DMS53 treated with DMSO at 0.1 percent for 48 hours (cell line): ENCODE results near the gene GJC2.
"Not testable (repeated sequence)": the region's sequence is repeated elsewhere in the genome, so short reads cannot be mapped to it uniquely, and the experiment has no call there.

Experiments used
- DNase-seq: peaks from one replicate; lab custom pipeline; 2025; ENCODE audit not compliant: unreplicated experiment; lab: John Stamatoyannopoulos, UW

Gene GJC2

GRCh38 chr1:228184152-228184551 is 34.4 kb downstream of the GJC2 start:
- DNase-seq: no peak

GRCh38 chr1:228185641-228185965 is 35.9 kb downstream of the GJC2 start:
- DNase-seq: no peak

GRCh38 chr1:228188249-228188648 is 38.5 kb downstream of the GJC2 start:
- DNase-seq: not testable (repeated sequence)

GRCh38 chr1:228190182-228190581 is 40.5 kb downstream of the GJC2 start:
- DNase-seq: no peak

- DNase-seq: no peak
Measured at GRCh38 chr1:228190778-228191177, 41.0 kb downstream of the GJC2 start.

GRCh38 chr1:228194436-228194835 is 44.7 kb downstream of the GJC2 start:
- DNase-seq: no peak

GRCh38 chr1:228194921-228195812 is 45.4 kb downstream of the GJC2 start:
- DNase-seq: no peak

- no peak for DNase-seq
Measured at GRCh38 chr1:228197555-228198147, 47.9 kb downstream of the GJC2 start.

GRCh38 chr1:228198977-228199590 is 49.4 kb downstream of the GJC2 start:
- no peak for DNase-seq

GRCh38 chr1:228204958-228205357 is 55.2 kb downstream of the GJC2 start:
- no peak for DNase-seq

- DNase-seq: no peak
Measured at GRCh38 chr1:228205526-228206436, 56.1 kb downstream of the GJC2 start.

GRCh38 chr1:228206582-228207351 is 57.0 kb downstream of the GJC2 start:
- DNase-seq: no peak

- no peak for DNase-seq
Measured at GRCh38 chr1:228207381-228207810, 57.7 kb downstream of the GJC2 start.

- DNase-seq: no peak
Measured at GRCh38 chr1:228207851-228208821, 58.4 kb downstream of the GJC2 start, which contains the start of gene OBSCN. Gene OBSCN (plus strand): TSS chr1:228208044. CDS start chr1:228211784, 3,740 bp downstream.

GRCh38 chr1:228208831-228209551 is 59.3 kb downstream of the GJC2 start:
- DNase-seq: no peak
